ENCODE data around the gene RDH16. TPM values are rescaled to one million over a fixed set of nuclear protein-coding genes. Genes with fewer than 3 reads are reported as not detected.

RDH16 gene
- 0.34 and 0.44 TPM in 2 replicates for total RNA-seq
- long read RNA-seq = 0 reads

GRCh38 chr12:56957229-56958052 is at the start of gene RDH16:
RDH16 (minus strand) TSS chr12:56957608; CDS start chr12:56957462, 146 bp downstream.
- no peaks in the 10 kb centered on the region for H3K4me1 Mint-ChIP-seq
- H3K4me3 Mint-ChIP-seq = no peak within 1 kb of the TSS
- H3K27me3 Mint-ChIP-seq (ENCODE audit: low read depth) = peaks cover 29% of the 10 kb centered on the region
- no peak for DNase-seq (ENCODE audit: low read depth, low spot score)
- H3K9me3 Mint-ChIP-seq = peaks cover 12% of the 10 kb centered on the region
- H3K27ac Mint-ChIP-seq (ENCODE audit: unreplicated experiment) = no peak within 1 kb of the TSS
- peaks cover 7% of the 10 kb centered on the region for H3K36me3 Mint-ChIP-seq (ENCODE audit: low read depth)
- TF ChIP-seq CTCF (conservative IDR thresholded peaks at IDR 0.05) = no peak

GRCh38 chr12:57006809-57007475 is 49.5 kb upstream of the RDH16 start:
- Mint-ChIP-seq H3K4me1 (peaks cover 33% of the 10 kb centered on the region), H3K36me3 (ENCODE audit: low read depth) (peaks cover 12% of the 10 kb centered on the region), H3K4me3 (peak overlapping the region; percentile 89), H3K9me3 (no peaks in the 10 kb centered on the region), H3K27me3 (ENCODE audit: low read depth) (no peaks in the 10 kb centered on the region), H3K27ac (ENCODE audit: unreplicated experiment) (peak overlapping the region; percentile 22)
- TF ChIP-seq CTCF (conservative IDR thresholded peaks at IDR 0.05) = no peak
- DNase-seq (ENCODE audit: low read depth, low spot score) = no peak

GRCh38 chr12:57005980-57006808 is 48.8 kb upstream of the RDH16 start, which contains the start of gene ZBTB39:
ZBTB39 (minus strand) TSS chr12:57006546; CDS start chr12:57004917, 1,629 bp downstream.
- no peaks in the 10 kb centered on the region for H3K9me3 Mint-ChIP-seq
- H3K27ac Mint-ChIP-seq (ENCODE audit: unreplicated experiment) = peak within 1 kb of the TSS; percentile 81
- H3K4me1 Mint-ChIP-seq = peaks cover 38% of the 10 kb centered on the region
- peak; percentile 59 for DNase-seq (ENCODE audit: low read depth, low spot score)
- peak within 1 kb of the TSS; percentile 91 for H3K4me3 Mint-ChIP-seq
- no peaks in the 10 kb centered on the region for H3K27me3 Mint-ChIP-seq (ENCODE audit: low read depth)
- peaks cover 12% of the 10 kb centered on the region for H3K36me3 Mint-ChIP-seq (ENCODE audit: low read depth)
- TF ChIP-seq CTCF (conservative IDR thresholded peaks at IDR 0.05) = peak; percentile 64

GRCh38 chr12:57004651-57005050 is 47.2 kb upstream of the RDH16 start:
- H3K27me3 Mint-ChIP-seq (ENCODE audit: low read depth) = no peaks in the 10 kb centered on the region
- H3K27ac Mint-ChIP-seq (ENCODE audit: unreplicated experiment) = no peak overlapping the region
- peak overlapping the region; percentile 91 for H3K4me3 Mint-ChIP-seq
- TF ChIP-seq CTCF (conservative IDR thresholded peaks at IDR 0.05) = no peak
- H3K36me3 Mint-ChIP-seq (ENCODE audit: low read depth) = peaks cover 12% of the 10 kb centered on the region
- no peak for DNase-seq (ENCODE audit: low read depth, low spot score)
- no peaks in the 10 kb centered on the region for H3K9me3 Mint-ChIP-seq
- H3K4me1 Mint-ChIP-seq = peaks cover 38% of the 10 kb centered on the region

GRCh38 chr12:57003395-57003794 is 46.0 kb upstream of the RDH16 start:
- TF ChIP-seq CTCF (conservative IDR thresholded peaks at IDR 0.05) = no peak
- no peaks in the 10 kb centered on the region for H3K27me3 Mint-ChIP-seq (ENCODE audit: low read depth)
- H3K9me3 Mint-ChIP-seq = no peaks in the 10 kb centered on the region
- DNase-seq (ENCODE audit: low read depth, low spot score) = no peak
- H3K27ac Mint-ChIP-seq (ENCODE audit: unreplicated experiment) = no peak overlapping the region
- H3K4me3 Mint-ChIP-seq = peak overlapping the region; percentile 91
- peaks cover 15% of the 10 kb centered on the region for H3K36me3 Mint-ChIP-seq (ENCODE audit: low read depth)
- peaks cover 35% of the 10 kb centered on the region for H3K4me1 Mint-ChIP-seq

Measured in neural crest cell (in vitro differentiated cells).